Dermis microvascular lymphatic vessel endothelial cell (primary cell): ENCODE results near the gene PLAAT4. TPM values are rescaled to one million over a fixed set of nuclear protein-coding genes. Genes with fewer than 3 reads are reported as not detected.
"Not testable (repeated sequence)": the region's sequence is repeated elsewhere in the genome, so short reads cannot be mapped to it uniquely, and the experiment has no call there.

ENCODE experiments used
- DNase-seq, 2 donors: peaks; one replicate each; pipeline versions ENCODE4 v3.0.0 to v3.0.0-alpha.2; 2010; ENCODE audit warnings: low read depth in 2 of 2
- total RNA-seq: library from RNA; depleted of rRNA; stranded (reverse); fragments of >200 nt; gene quantifications from 2 replicates; pipeline ENCODE4 v1.2.1, GENCODE V29; 2014

The PLAAT4 gene
- total RNA-seq, 1 donor from 2014 or later: 2.3 TPM

DNA sequence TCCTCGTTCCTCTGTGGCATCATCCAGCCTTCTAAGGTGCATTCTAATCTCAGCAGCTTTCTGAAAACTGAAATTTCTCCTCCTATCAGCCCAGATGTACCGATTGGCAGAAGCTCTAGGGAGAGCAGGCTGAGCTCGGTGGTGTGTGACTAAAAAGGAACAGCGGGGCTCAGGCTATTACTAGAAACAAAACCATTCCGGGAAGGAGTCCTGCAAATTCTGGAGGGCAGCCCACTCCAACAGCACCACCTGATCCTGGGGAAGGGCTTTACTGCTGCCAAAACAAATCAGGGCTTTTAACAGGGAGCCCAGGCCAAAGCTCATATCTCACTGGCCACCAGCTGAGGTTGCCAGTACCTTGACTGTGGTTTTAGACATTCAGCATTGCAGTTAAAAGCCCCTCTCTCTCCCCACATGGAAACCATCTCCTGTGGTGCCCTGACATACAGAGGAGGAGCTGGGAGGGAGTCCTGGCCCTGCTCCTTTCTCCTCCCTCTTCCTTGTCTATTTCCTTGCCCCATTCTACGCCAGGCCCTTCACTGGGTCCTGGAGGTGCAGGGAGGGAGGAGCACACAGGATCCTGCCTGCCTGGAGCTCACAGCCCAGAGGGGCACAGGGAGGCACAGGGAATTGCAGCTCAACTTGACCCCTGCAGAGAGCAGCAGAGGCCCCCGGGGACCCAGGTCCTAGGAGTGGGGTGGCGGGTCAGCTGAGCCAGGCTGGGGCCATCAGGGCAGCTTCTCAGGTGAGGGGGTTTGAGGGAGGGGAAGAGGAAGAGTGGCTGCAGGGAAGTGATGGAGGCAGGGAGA is 889 bp downstream of the PLAAT4 start:
- no peak for DNase-seq

DNA sequence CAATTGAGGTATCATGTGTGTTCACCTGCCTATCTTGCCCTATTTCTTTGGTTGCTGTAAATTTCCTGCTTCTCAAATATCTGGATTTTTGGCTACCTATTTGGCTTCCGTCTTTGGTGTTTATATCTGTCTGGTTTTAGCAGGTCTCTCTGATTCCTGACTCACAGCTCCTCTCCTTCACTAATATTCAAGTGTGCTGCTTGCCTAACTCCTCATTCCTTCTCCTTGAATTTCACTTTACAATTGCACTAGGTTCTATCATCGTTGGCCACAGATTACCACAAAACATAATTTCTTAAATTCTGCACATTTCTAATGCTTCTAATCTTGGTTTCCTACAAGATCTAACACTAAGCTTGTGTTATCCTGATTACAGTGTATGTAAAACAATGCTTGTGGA is 5.9 kb downstream of the PLAAT4 start:
- not testable (repeated sequence) for DNase-seq

GRCh38 chr11:63543711-63544110 is 7.1 kb downstream of the PLAAT4 start:
- no peak for DNase-seq

GRCh38 chr11:63547061-63547460 is 10.5 kb downstream of the PLAAT4 start:
- DNase-seq: no peak

DNA sequence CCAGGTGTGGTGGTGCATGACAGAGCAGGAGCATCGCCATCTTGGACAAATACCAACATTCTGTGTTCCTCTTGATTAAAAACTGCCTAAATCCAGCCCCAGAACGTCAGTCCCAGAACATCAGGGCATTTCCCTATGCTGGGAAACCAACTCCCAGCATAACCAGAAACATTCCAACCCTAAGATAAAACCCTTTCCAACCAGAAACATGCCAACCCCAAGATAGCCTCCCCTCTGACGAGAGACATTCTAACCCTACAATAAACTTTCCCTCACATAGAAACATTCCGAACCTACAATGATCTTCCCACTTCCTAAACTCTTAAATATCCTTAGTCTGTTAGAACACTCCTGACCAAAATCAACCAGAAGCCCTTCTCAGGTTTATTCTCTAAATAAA is 11.6 kb downstream of the PLAAT4 start:
- no peak for DNase-seq

DNA sequence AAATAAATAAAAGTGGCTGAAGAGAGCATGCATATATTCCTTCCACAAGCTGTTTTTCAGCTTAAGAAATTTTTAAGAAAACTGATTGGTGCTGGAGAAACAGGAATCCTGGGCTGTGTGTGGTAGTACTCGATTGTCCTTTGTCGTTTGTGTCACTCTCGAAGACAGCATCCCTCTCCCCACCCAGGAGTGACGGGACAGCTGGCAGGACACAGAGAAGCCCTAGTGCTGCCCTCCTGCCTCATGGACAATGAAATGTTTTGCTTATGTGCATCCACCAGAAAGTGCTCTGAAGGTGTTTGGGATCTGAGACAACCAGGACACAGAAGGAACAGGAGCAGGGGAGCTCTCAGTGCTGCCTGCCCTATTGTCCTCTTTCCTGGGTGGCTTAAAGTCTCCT is 12.8 kb downstream of the PLAAT4 start:
- no peak for DNase-seq

DNA sequence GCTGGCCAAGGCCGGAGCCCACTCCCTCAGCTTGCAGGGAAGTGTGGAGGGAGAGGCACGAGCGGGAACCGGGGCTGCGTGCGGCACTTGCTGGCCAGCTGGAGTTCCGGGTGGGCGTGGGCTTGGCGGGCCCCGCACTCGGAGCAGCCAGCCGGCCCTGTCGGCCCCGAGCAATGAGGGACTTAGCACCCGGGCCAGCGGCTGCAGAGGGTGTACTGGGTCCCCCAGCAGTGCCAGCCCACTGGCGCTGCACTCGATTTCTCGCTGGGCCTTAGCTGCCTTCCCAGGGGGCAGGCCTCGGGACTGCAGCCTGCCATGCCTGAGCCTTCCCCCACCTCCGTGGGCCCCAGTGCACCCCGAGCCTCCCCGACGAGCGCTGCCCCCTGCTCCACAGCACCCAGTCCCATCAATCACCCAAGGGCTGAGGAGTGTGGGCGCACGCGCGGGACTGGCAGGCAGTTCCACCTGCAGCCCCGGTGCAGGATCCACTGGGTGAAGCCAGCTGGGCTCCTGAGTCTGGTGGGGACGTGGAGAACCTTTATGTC is 13.6 kb downstream of the PLAAT4 start:
- DNase-seq: not testable (repeated sequence)

GRCh38 chr11:63551091-63551888 is 14.7 kb downstream of the PLAAT4 start:
- no peak for DNase-seq

GRCh38 chr11:63551889-63552266 is 15.3 kb downstream of the PLAAT4 start:
- DNase-seq: no peak

- DNase-seq: no peak
Observed at GRCh38 chr11:63552921-63553320, 16.3 kb downstream of the PLAAT4 start.

- no peak for DNase-seq
Observed at GRCh38 chr11:63553759-63554158, 17.2 kb downstream of the PLAAT4 start.

- no peak for DNase-seq
Observed at GRCh38 chr11:63554877-63555223, 18.2 kb downstream of the PLAAT4 start.

DNA sequence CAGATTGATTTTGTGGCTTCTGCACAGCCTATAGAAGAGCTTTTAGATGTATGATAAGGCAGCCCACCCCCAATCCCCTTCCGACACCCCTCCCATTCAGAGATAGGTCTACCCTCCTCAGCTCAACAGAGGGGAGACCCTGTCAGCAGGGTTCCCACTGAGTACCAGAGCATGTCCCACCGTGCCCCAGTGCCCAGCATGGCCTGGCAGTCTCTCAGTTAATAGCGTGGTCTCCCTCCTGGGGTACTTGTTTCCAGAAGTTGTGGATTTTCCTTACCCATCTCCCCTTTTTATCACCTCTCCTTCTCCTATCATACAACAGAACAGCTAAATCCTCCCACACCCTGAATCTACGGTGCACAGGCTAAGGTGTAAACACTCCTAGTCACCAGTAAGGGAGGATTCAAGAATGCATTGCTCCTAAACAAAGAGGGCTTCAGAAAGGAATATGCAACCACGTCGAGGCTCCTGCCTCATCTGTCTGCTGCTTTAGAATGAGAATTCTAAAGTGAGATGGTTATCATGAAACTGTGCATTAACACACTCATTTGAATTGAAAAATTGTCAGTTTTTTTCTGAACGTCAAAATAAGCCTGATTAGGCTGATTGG is 19.9 kb downstream of the PLAAT4 start:
- DNase-seq: no peak

DNA sequence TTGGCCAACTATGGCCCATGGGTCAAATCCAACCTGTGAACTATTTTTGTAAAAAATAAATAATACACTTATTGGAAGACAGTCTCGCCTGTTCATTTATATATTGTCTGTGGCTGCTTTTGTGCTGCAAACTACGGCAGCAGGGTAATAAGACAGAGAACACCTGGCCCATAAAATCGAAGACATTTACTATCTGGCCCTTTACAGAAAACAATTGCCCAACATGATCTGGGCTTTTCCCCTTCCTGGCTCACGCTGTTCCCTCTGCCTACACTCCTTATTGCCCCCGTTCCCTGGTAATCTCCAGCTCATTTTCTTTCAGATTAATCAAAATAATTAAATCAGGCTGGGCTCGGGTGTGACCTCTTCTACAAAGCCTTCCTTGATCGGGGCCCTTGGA is 21.0 kb downstream of the PLAAT4 start:
- no peak for DNase-seq

DNA sequence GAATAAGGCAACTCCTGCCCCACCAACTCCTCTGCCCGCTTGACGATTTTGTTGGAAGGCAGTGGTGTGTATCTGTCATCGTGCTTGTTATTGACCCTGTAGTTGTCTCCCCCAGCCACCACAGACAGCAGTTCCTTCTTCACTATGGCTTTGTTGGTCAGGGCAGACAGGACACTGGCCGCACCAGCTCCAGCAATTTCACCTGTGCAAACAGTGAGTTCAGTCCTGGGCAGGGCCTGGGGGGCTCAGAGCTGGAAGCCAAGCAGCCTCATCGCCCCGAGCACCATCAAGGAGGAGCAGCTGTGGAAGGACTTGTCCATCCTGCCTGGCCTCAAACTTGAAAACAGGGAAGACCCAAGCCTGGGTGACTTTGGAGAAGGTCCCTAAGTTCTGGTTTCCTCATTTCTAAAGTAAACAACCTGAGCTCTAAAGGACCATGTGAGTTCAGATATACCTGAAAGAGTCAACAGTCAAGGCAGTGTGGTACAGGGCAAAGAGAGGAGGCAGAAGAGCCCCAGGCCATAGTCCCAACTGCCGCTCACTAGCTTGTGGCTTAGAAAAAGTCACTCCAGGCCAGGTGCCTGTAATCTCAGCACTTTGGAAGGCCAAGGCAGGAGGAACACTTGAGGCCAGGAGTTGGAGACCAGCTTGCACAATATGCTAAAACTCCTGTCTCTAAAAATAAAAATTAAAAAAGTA is 22.0 kb downstream of the PLAAT4 start:
- no peak for DNase-seq

DNA sequence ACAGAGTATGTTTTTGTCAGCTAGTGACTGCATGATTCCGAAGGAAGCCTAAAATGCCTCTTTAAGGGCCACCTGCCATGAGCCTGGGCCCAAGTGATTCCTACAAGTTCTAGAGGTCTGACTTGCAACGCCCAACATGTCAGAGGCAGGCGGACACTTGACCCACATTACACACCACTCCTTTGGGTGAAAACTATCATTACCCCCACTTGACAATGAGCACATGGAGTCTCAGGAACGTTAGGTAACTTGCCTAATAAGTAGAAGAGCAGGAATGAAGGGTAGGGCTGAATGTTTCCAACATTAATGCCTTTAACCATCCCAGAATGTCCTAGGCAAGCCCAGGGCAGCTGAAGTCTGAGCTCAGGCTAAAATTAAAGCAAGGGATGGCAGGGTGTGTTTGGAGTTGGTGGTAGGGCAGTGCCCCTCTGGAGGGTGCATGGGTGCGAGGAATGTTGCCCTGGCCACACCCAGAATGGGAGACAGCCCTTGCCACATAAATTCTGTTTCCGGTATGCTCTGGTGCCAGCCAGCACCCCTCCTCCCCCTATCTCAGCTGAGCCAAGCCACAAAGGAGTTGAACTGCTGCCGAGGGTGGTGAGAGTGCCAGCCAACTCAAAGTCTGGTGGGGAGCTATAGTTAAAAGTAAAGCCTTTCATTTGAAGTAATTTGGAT is 24.0 kb downstream of the PLAAT4 start:
- DNase-seq: no peak

- no peak for DNase-seq
Observed at GRCh38 chr11:63563201-63564055, 26.8 kb downstream of the PLAAT4 start, which contains the start of gene PLAAT2. Gene PLAAT2, minus strand, starts transcription at chr11:63563379. Its CDS starts 55 bp downstream, at chr11:63563324.

- no peak for DNase-seq
Observed at GRCh38 chr11:63564056-63564774, 27.6 kb downstream of the PLAAT4 start.

DNA sequence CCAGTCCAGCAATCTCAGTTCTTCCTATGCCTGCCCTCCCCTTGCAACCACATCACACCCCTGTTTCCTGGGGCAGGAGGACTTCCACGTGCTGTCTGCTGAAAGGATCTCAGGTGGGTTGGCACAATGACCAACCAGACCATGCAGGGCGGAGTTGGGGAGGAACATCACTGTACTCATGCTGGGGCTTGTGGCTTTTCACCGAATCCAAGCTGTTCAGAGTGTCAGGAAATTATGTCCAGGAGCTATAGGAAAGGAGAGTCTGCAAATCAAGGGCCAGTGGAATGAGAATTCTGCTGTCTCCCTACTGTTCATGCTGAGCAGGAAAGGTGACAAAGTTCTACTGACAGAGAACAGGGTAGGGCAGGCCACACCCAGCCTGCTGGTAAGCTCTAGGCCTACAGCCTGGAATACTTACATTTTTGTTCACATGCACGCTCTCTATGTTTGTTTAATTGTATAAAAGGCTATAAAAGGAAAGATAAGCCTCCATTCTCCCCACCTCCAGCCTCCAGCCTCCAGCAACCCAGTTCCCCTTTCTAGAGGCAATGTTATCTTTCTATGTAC is 28.3 kb downstream of the PLAAT4 start:
- no peak for DNase-seq
